Heart left ventricle (tissue), 16 donors: Measurements from ENCODE around the gene METTL22. TPM values are rescaled to one million over a fixed set of nuclear protein-coding genes. Genes with fewer than 3 reads are reported as not detected.

Experiments
- ATAC-seq, 4 donors: fragments of 200-7000 bp; cut with Tn5 transposase; one replicate each; pipeline ENCODE4 v1.9.1; 2020 to 2022; ENCODE audit warnings: moderate library complexity in 4 of 4, mild to moderate bottlenecking in 3 of 4, moderate number of reproducible peaks in 1 of 4
- DNase-seq, 5 donors: peaks; one replicate each; pipeline ENCODE4 v3.0.0-alpha.2; 2020
- H3K27ac ChIP-seq, 12 donors: fragments of 200-600 bp; sonication (generic) in 4 of 12; one replicate each; pipeline versions ENCODE4 v1.5.0 to v1.8.0; 2016 to 2022; ENCODE audit warnings: mild to moderate bottlenecking in 2 of 12
- H3K27me3 ChIP-seq, 9 donors: fragments of 200-600 bp; sonication (generic) in 2 of 9; one replicate each; pipeline versions ENCODE4 v1.5.1 to v1.8.0; 2016 to 2022; ENCODE audit warnings: mild to moderate bottlenecking in 3 of 9
- H3K36me3 ChIP-seq, 9 donors: fragments of 200-600 bp; sonication (generic) in 2 of 9; one replicate each; pipeline versions ENCODE4 v1.5.0 to v1.8.0; 2018 to 2022; ENCODE audit warnings: mild to moderate bottlenecking in 2 of 9
- H3K4me1 ChIP-seq, 12 donors: fragments of 200-600 bp; sonication (generic) in 4 of 12; one replicate each; pipeline versions ENCODE4 v1.5.0 to v1.8.0; 2016 to 2022; ENCODE audit warnings: mild to moderate bottlenecking in 3 of 12
- H3K4me3 ChIP-seq, 12 donors: fragments of 200-600 bp; sonication (generic) in 4 of 12; one replicate each; pipeline versions ENCODE4 v1.5.0 to v1.8.0; 2017 to 2022; ENCODE audit warnings: mild to moderate bottlenecking in 9 of 12, moderate library complexity in 4 of 12
- H3K9me3 ChIP-seq, 12 donors: fragments of 200-600 bp; sonication (generic) in 4 of 12; one replicate each; pipeline versions ENCODE4 v1.5.0 to v1.8.0; 2016 to 2022; ENCODE audit warnings: mild to moderate bottlenecking in 1 of 12
- POLR2A ChIP-seq, 2 donors: fragments of 450-650 bp; IDR thresholded peaks; one replicate each; pipeline ENCODE4 v1.6.1; 2017; ENCODE audit warnings: antibody characterized with exemption in 2 of 2, mild to moderate bottlenecking in 2 of 2, moderate library complexity in 2 of 2
- WGBS, 4 donors: extraction: QIAGEN DNeasy Blood & Tissue Kit in 2 of 4; methylation state at CpG; one replicate each; pipeline versions ENCODE4 v1.1.5 to v1.1.7; 2013 to 2018; 5-methylcytosine and 5-hydroxymethylcytosine counted together
- intact Hi-C, 10 donors: fragments of 100-400 bp; cut with DNase I; formaldehyde crosslinking; loops; one replicate each; pipeline versions ENCODE4 v1.11.1 to v1.14.2; 2022
- polyA plus RNA-seq, 2 donors: library from polyadenylated mRNA; stranded (reverse); fragments of 200-250 nt; gene quantifications; one replicate each; pipeline ENCODE4 v1.2.3, GENCODE V29; 2013
- total RNA-seq, 9 donors: library from RNA; depleted of rRNA in 2 of 9; stranded (reverse); fragments of >200 nt in 2 of 9; fragmentation: NEBNext Ultra II Directional in 3 of 9; extraction: Animal tissue kit (Norgen Biotek cat#: 25700) in 3 of 9; gene quantifications; one replicate each; pipeline versions ENCODE4 v1.1.0 to v1.2.4, GENCODE V29; 2016 to 2023
- TF ChIP-seq, protein P1 (sequence below), 12 donors: fragments of 200-600 bp; sonication (generic) in 4 of 12; IDR thresholded peaks; one replicate each; pipeline versions ENCODE4 v1.5.0 to v1.8.0; 2018 to 2022; ENCODE audit warnings: antibody characterized with exemption in 12 of 12, mild to moderate bottlenecking in 5 of 12
- donor health status: ischemic (EF 13 %, LVEDD 7.1; RV severe dilation, severe dysfunction).
- donor health status: healthy with polysubstance abuse.
- donor health status: DM: no; HTN: yes; CAD: no.
- donor health status: DM: no; HTN: no; CAD: no.
- donor health status: ischemic (EF 25% LVEDD 6.9; RV normal size, moderate dysfunction).
- donor health status: ischemic (EF 25% LVEDD 5.7; RV mildly dilated, moderate dysfunction).
- donor health status: healthy.
- donor health status: DM: yes; HTN: yes; CAD: no.
- donor health status: ischemic (EF 35%, LVEDD 5.7; RV mildly dilated, moderate dysfunction).
- donor health status: nonischemic (EF 11% LVEDD 7.7; RV severe dilation, severe dysfunction).
- donor health status: DM: yes; HTN: yes; CAD: no.
- donor health status: PGD.
- donor health status: ischemic (EF 29% LVEDD 5.4; RV normal size, mild dysfunction).
- donor health status: nonischemic (EF 23%, LVEDD 6.1; RV moderate dilation, normal function).

The METTL22 gene
- total and polyA plus RNA-seq, 11 donors = 15.3 to 80.3 (median 34.0) TPM

DNA sequence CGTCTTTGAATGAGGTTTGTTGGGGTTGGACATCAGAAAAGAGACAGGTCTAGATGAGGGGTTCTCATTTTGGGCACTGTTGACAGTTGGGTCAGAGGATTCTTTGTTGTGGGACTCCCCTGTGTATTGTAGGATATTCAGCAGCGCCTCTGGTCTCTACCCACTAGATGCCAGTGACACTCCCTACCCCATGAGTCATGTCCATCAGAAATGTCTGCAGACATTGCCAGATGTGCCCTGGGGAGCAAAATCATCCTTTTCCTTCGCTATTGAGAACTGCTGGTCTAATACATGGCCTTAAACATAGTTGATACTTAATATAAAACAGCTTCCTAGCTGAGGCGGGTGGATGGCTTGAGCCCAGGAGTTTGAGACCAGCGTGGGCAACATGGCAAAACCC lies 56.0 kb downstream of the METTL22 start:
- intact Hi-C loops = loop anchor here in 1 of 10 donors (5.0 kb wide), 1 partner anchor 120 kb away; the partner anchor contains the start of genes PMM2 and TMEM186
- ATAC-seq (no peak), DNase-seq (no peak)
- H3K4me1 ChIP-seq = peaks cover 0 to 17% (median 8%) of the 10 kb centered on the region in 12 donors
- H3K27ac ChIP-seq = no peak overlapping the region
- H3K9me3 ChIP-seq = peaks cover 0 to 3% (median 0%) of the 10 kb centered on the region in 12 donors
- TF ChIP-seq, protein P1, sequence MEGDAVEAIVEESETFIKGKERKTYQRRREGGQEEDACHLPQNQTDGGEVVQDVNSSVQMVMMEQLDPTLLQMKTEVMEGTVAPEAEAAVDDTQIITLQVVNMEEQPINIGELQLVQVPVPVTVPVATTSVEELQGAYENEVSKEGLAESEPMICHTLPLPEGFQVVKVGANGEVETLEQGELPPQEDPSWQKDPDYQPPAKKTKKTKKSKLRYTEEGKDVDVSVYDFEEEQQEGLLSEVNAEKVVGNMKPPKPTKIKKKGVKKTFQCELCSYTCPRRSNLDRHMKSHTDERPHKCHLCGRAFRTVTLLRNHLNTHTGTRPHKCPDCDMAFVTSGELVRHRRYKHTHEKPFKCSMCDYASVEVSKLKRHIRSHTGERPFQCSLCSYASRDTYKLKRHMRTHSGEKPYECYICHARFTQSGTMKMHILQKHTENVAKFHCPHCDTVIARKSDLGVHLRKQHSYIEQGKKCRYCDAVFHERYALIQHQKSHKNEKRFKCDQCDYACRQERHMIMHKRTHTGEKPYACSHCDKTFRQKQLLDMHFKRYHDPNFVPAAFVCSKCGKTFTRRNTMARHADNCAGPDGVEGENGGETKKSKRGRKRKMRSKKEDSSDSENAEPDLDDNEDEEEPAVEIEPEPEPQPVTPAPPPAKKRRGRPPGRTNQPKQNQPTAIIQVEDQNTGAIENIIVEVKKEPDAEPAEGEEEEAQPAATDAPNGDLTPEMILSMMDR (IDR thresholded peaks at IDR 0.05) = no peak
- TF ChIP-seq POLR2A (IDR thresholded peaks at IDR 0.05) = no peak
- H3K36me3 ChIP-seq = peaks cover 0 to 4% (median 0%) of the 10 kb centered on the region in 9 donors
- no peak overlapping the region for H3K4me3 ChIP-seq
- H3K27me3 ChIP-seq = no peaks in the 10 kb centered on the region
- WGBS, 4 donors = 93 to 97% (median 96%) methylated on average over 5 of the region's 5 CpGs

DNA sequence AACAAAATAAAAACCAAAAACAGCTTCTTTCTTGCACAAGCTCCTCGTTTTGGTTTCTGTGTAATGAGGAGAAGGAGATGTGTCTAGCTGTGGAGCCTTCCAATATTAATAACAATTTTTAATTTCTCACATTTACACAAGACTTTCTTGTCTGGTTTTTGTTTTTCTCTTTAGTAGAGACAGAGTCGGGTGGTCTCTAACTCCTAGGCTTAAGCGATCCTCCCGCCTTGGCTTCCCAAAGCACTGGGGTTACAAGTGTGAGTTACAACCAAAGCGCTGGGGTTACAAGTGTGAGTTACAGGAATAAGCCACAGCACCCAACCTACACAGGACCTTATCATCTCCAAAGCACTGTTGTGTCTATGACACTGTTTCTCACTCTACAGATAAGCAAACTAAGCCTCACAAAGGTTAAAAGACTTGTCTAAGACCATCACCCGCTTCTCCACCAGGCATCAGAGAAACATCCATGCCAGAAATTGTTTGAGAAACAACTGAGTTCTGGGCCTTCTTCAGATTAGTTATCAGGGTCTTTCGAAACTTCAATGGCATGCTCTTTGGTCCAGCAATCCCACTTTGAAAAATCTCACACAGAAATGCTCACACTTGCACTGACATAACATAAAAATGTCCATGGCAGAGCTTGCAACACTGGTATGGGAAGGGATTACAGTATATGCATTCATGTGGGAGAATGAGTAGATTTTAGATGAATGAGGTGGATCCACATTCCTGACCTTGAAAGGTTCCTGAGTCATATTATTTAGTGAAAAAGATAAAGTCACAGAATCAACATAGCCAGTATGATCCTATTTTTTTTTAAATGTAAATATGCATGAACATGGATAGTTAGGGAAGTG lies 56.8 kb downstream of the METTL22 start:
- ATAC-seq = no peak
- Histone ChIP-seq H3K27me3 (no peaks in the 10 kb centered on the region), H3K27ac (no peak overlapping the region), H3K36me3 (peaks cover 0 to 4% (median 0%) of the 10 kb centered on the region in 9 donors), H3K4me3 (no peak overlapping the region), H3K9me3 (peaks cover 0 to 3% (median 0%) of the 10 kb centered on the region in 12 donors), H3K4me1 (peaks cover 0 to 17% (median 8%) of the 10 kb centered on the region in 12 donors)
- intact Hi-C loops = loop anchor here in 1 of 10 donors (5.0 kb wide), 1 partner anchor 119 kb away; the partner anchor contains the start of genes PMM2 and TMEM186
- DNase-seq = no peak
- TF ChIP-seq, protein P1 (IDR thresholded peaks at IDR 0.05) = no peak
- no peak for TF ChIP-seq POLR2A (IDR thresholded peaks at IDR 0.05)
- 89 to 97% (median 91%) methylated on average over 7 of the region's 7 CpGs for WGBS, 4 donors

DNA sequence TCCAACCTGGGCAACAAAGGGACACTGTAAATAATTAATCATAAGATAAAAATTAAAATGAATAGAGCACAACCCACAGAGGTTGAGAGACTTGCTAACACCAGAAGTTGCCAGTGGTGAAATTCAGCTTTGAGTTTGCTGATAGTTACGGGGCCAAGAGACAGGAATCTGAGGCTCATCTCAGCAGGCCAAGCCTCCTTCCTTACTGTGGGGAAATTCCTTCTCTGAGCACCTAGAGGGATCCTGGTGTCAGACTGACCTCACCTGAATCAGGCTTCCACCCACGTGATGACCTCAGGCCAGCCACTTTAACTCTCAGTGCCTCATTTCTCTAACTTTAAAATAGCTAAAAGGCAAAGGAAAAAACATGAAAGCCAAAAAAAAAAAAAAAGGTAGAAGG lies 57.7 kb downstream of the METTL22 start:
- intact Hi-C loops = loop anchor here in 1 of 10 donors (5.0 kb wide), 1 partner anchor 118 kb away; the partner anchor contains the start of genes PMM2 and TMEM186
- H3K4me1 ChIP-seq = peaks cover 0 to 17% (median 8%) of the 10 kb centered on the region in 12 donors
- H3K36me3 ChIP-seq = peaks cover 0 to 4% (median 0%) of the 10 kb centered on the region in 9 donors
- H3K27me3 ChIP-seq = no peaks in the 10 kb centered on the region
- no peak for TF ChIP-seq POLR2A (IDR thresholded peaks at IDR 0.05)
- TF ChIP-seq, protein P1 (IDR thresholded peaks at IDR 0.05) = no peak
- ATAC-seq = no peak
- no peak overlapping the region for H3K27ac ChIP-seq
- H3K4me3 ChIP-seq = no peak overlapping the region
- WGBS, 4 donors = 82 to 96% (median 91%) methylated on average over 2 of the region's 2 CpGs
- no peak for DNase-seq
- H3K9me3 ChIP-seq = peaks cover 0 to 3% (median 0%) of the 10 kb centered on the region in 12 donors

DNA sequence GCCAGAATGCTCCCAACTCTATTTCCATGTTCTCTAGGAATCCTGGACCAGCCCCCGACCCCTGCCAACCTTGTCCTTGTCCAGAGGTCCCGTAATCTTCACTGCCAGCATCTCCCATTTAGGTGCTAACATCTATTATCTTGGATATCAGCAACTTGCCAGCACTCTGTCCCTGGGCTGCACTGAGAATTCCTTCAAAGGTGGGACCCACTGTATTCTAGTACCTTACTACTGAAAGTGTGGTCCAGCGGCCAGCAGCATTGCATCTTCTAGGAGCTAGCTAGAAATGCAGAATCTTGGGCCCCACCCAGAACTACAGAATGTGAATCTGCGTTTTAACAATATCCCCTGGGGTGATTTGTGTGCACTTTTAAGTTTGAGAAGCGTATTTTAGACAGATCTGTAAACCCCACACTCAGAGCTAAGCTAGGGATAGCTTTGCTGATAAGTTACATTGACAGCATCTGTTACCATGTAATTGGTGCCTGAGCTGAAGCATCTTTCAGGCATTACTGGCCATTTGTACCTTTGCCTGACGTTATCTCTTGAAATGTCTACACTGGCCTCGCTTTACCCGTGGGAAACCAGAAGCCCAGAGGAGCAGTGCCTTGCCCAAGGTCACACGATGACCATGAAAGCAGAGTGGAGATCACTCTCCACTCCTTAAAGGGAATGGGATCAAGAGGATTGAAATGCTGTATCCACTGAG lies 61.2 kb downstream of the METTL22 start:
- TF ChIP-seq, protein P1 (IDR thresholded peaks at IDR 0.05) = no peak
- TF ChIP-seq POLR2A (IDR thresholded peaks at IDR 0.05) = no peak
- Histone ChIP-seq H3K27ac (no peak overlapping the region), H3K9me3 (peaks cover 0 to 3% (median 0%) of the 10 kb centered on the region in 12 donors), H3K4me3 (no peak overlapping the region), H3K4me1 (peaks cover 0 to 13% (median 0%) of the 10 kb centered on the region in 12 donors), H3K36me3 (peaks cover 0 to 4% (median 0%) of the 10 kb centered on the region in 9 donors), H3K27me3 (no peaks in the 10 kb centered on the region)
- no peak for ATAC-seq
- 66 to 79% (median 72%) methylated on average over 9 of the region's 9 CpGs for WGBS, 4 donors
- no peak for DNase-seq
- intact Hi-C loops = no loop called here
